ENCODE data around the gene ACOXL. TPM values are rescaled to one million over a fixed set of nuclear protein-coding genes. Genes with fewer than 3 reads are reported as not detected.

Gene ACOXL
- total and polyA plus RNA-seq, 10 of the 15 experiments (the other 5 are each of a cell fraction or from before 2014, with no cell fraction given): 0.05 to 1.3 (median 0.71) TPM

- H3K79me2 ChIP-seq (ENCODE audit: control insufficient read depth, insufficient read depth, low read length): no peaks in the 10 kb centered on the region
- H3K27me3 ChIP-seq (replicated peaks in 1 of 2; ENCODE audit: control insufficient read depth in 2 of 2, insufficient read depth in 2 of 2, low read length in 1 of 2): peaks cover 0 to 3% of the 10 kb centered on the region in 2 experiments; a peak in 2 of 4 replicates
- ATAC-seq (no peak), DNase-seq (ENCODE audit: low read depth, low spot score) (no peak), FAIRE-seq (no peak)
- H3K9ac ChIP-seq (ENCODE audit: control insufficient read depth, insufficient read depth, low read length): no peak overlapping the region
- H3K27ac ChIP-seq (ENCODE audit: control insufficient read depth, insufficient read depth): no peak overlapping the region
- no peak overlapping the region for H3K4me2 ChIP-seq (ENCODE audit: control insufficient read depth, insufficient read depth)
- POLR2A ChIA-PET: no interaction called here
- SMC1A ChIA-PET (ENCODE audit: uncharacterized antibody, unreplicated experiment): no interaction called here
- no peak overlapping the region for H2AFZ ChIP-seq (ENCODE audit: control insufficient read depth, low read depth, low read length)
- BruUV-seq (replicated peaks): no TSS peak
- no peaks in the 10 kb centered on the region; the same call in 1 of the 2 replicates for H3K4me1 ChIP-seq (ENCODE audit: control insufficient read depth, insufficient read depth, low read length)
- RAD21 ChIA-PET (ENCODE audit: unreplicated experiment): no interaction called here
- in situ Hi-C loops (cut with MboI) (no loop called here), intact Hi-C loops (cut with micrococcal nuclease; ENCODE audit: unreplicated experiment) (no loop called here)
- TF ChIP-seq HDAC2 (IDR thresholded peaks at IDR 0.05): no peak
- H4K20me1 ChIP-seq (ENCODE audit: control insufficient read depth, insufficient read depth): 0 out of 2 replicates have a peak, but pooled peaks cover 3% of the 10 kb centered on the region
- no peaks in the 10 kb centered on the region for H3K36me3 ChIP-seq (ENCODE audit: control insufficient read depth in 2 of 2, insufficient read depth in 2 of 2, low read length in 1 of 2)
- WGBS (ENCODE audit: insufficient coverage, insufficient replicate concordance, low lambda C conversion rate, missing lambda C conversion rate): 3% methylated on average over 2 of the region's 2 CpGs
- CTCF ChIA-PET: no interaction called here
- no peaks in the 10 kb centered on the region; the same call in 2 of the 3 replicates for H3K9me3 ChIP-seq (replicated peaks; ENCODE audit: control insufficient read depth, insufficient read depth, low read length)
- no peak overlapping the region for H3K4me3 ChIP-seq
Measured at GRCh38 chr2:111105926-111106325, 373.6 kb downstream of the ACOXL start.

- Histone ChIP-seq H4K20me1 (ENCODE audit: control insufficient read depth, insufficient read depth) (0 out of 2 replicates have a peak, but pooled peaks cover 3% of the 10 kb centered on the region), H3K9me3 (replicated peaks; ENCODE audit: control insufficient read depth, insufficient read depth, low read length) (no peaks in the 10 kb centered on the region; the same call in 2 of the 3 replicates), H3K27me3 (replicated peaks in 1 of 2; ENCODE audit: control insufficient read depth in 2 of 2, insufficient read depth in 2 of 2, low read length in 1 of 2) (peaks cover 0 to 5% of the 10 kb centered on the region in 2 experiments; a peak in 3 of 4 replicates), H3K9ac (ENCODE audit: control insufficient read depth, insufficient read depth, low read length) (no peak overlapping the region), H3K4me1 (ENCODE audit: control insufficient read depth, insufficient read depth, low read length) (no peaks in the 10 kb centered on the region), H3K27ac (ENCODE audit: control insufficient read depth, insufficient read depth) (no peak overlapping the region), H3K79me2 (ENCODE audit: control insufficient read depth, insufficient read depth, low read length) (no peaks in the 10 kb centered on the region), H2AFZ (ENCODE audit: control insufficient read depth, low read depth, low read length) (no peak overlapping the region), H3K4me2 (ENCODE audit: control insufficient read depth, insufficient read depth) (no peak overlapping the region), H3K36me3 (ENCODE audit: control insufficient read depth in 2 of 2, insufficient read depth in 2 of 2, low read length in 1 of 2) (no peaks in the 10 kb centered on the region), H3K4me3 (no peak overlapping the region)
- ATAC-seq: no peak
- CTCF ChIA-PET: no interaction called here
- SMC1A ChIA-PET (ENCODE audit: uncharacterized antibody, unreplicated experiment): no interaction called here
- TF ChIP-seq RFX5 (IDR thresholded peaks at IDR 0.05; ENCODE audit: low read depth, low read length) (no peak), HDGF (IDR thresholded peaks at IDR 0.05) (no peak), JUND (IDR thresholded peaks at IDR 0.05; ENCODE audit: low read depth, low read length) (no peak), CREM (IDR thresholded peaks at IDR 0.05; ENCODE audit: low read depth) (no peak), POLR2A (IDR thresholded peaks at IDR 0.05; ENCODE audit: low read depth, low read length) (no peak), MXI1 (IDR thresholded peaks at IDR 0.05; ENCODE audit: low read depth, low read length) (no peak), HDAC2 (IDR thresholded peaks at IDR 0.05) (no peak), ASH2L (IDR thresholded peaks at IDR 0.05; ENCODE audit: borderline replicate concordance, low read depth) (no peak), EZH2 (IDR thresholded peaks at IDR 0.05; ENCODE audit: borderline replicate concordance, control insufficient read depth, low read depth, low read length) (no peak)
- intact Hi-C loops (cut with micrococcal nuclease; ENCODE audit: unreplicated experiment): no loop called here
- POLR2A ChIA-PET: no interaction called here
- DNase-seq (ENCODE audit: low read depth, low spot score): no peak
- no TSS peak for BruUV-seq (replicated peaks)
- in situ Hi-C loops (cut with MboI): no loop called here
- FAIRE-seq: no peak
- RAD21 ChIA-PET (ENCODE audit: unreplicated experiment): no interaction called here
- WGBS (ENCODE audit: insufficient coverage, insufficient replicate concordance, low lambda C conversion rate, missing lambda C conversion rate): 91% methylated on average over 5 of the region's 5 CpGs
Measured at GRCh38 chr2:111106706-111107105, 374.3 kb downstream of the ACOXL start.

All from GM12878 (cell line).